Activated T-helper 17 cell treated with anti-CD3 and anti-CD28 coated beads, Interleukin-2, amount 50 U/mL, for 72 hours (primary cell): ENCODE results near the gene DALRD3. TPM values are rescaled to one million over a fixed set of nuclear protein-coding genes. Genes with fewer than 3 reads are reported as not detected.
A peak's percentile ranks its signal among the peaks of the same experiment; 100 is the strongest.
"Not testable (repeated sequence)": the region's sequence is repeated elsewhere in the genome, so short reads cannot be mapped to it uniquely, and the experiment has no call there.

ENCODE experiments used
- ATAC-seq: fragments of 150-1000 bp; cut with Tn5 transposase; replicated peaks from 2 replicates; pipeline ENCODE4 v1.10.0; 2021; ENCODE audit warnings: mild to moderate bottlenecking, moderate library complexity
- H3K27ac Mint-ChIP-seq: one replicate; pipeline ENCODE4 v1.8.0; 2022; ENCODE audit warnings: mixed read lengths
- H3K27me3 Mint-ChIP-seq: one replicate; pipeline ENCODE4 v1.8.0; 2022; ENCODE audit warnings: mixed read lengths
- H3K36me3 Mint-ChIP-seq: one replicate; pipeline ENCODE4 v1.8.0; 2022; ENCODE audit warnings: low read depth, mild to moderate bottlenecking, mixed read lengths
- H3K4me1 Mint-ChIP-seq: one replicate; pipeline ENCODE4 v1.8.0; 2022; ENCODE audit warnings: mixed read lengths
- H3K4me3 Mint-ChIP-seq: one replicate; pipeline ENCODE4 v1.8.0; 2022; ENCODE audit warnings: mild to moderate bottlenecking, mixed read lengths
- H3K9me3 Mint-ChIP-seq: one replicate; pipeline ENCODE4 v1.8.0; 2022; ENCODE audit warnings: mixed read lengths
- total RNA-seq, 2 donors: library from RNA; stranded (reverse); gene quantifications; one replicate each; pipeline ENCODE4 v1.2.3, GENCODE V29; 2022

DALRD3 gene
- total RNA-seq, 2 donors from 2014 or later = 20.9 to 21.2 TPM

GRCh38 chr3:49016414-49017228 is 1.8 kb downstream of the DALRD3 start:
- no peaks in the 10 kb centered on the region for H3K27me3 Mint-ChIP-seq
- no peaks in the 10 kb centered on the region for H3K9me3 Mint-ChIP-seq
- peak overlapping the region; percentile 90 for H3K4me3 Mint-ChIP-seq
- H3K27ac Mint-ChIP-seq = peak overlapping the region; percentile 68
- no peaks in the 10 kb centered on the region for H3K4me1 Mint-ChIP-seq
- peaks cover 44% of the 10 kb centered on the region for H3K36me3 Mint-ChIP-seq
- ATAC-seq = no peak

- no peak for ATAC-seq
- H3K4me3 Mint-ChIP-seq = peak overlapping the region; percentile 10
- H3K36me3 Mint-ChIP-seq = peaks cover 47% of the 10 kb centered on the region
- no peak overlapping the region for H3K27ac Mint-ChIP-seq
- H3K4me1 Mint-ChIP-seq = no peaks in the 10 kb centered on the region
- no peaks in the 10 kb centered on the region for H3K9me3 Mint-ChIP-seq
- H3K27me3 Mint-ChIP-seq = no peaks in the 10 kb centered on the region
Observed at GRCh38 chr3:49015765-49016164, 2.6 kb downstream of the DALRD3 start.

GRCh38 chr3:49015072-49015471 is 3.3 kb downstream of the DALRD3 start:
- Mint-ChIP-seq H3K27ac (no peak overlapping the region), H3K4me1 (no peaks in the 10 kb centered on the region), H3K36me3 (peaks cover 54% of the 10 kb centered on the region), H3K9me3 (no peaks in the 10 kb centered on the region), H3K4me3 (no peak overlapping the region), H3K27me3 (no peaks in the 10 kb centered on the region)
- ATAC-seq = no peak

- Mint-ChIP-seq H3K9me3 (no peaks in the 10 kb centered on the region), H3K27ac (no peak overlapping the region), H3K4me1 (peaks cover 5% of the 10 kb centered on the region), H3K27me3 (no peaks in the 10 kb centered on the region), H3K36me3 (peaks cover 64% of the 10 kb centered on the region), H3K4me3 (no peak overlapping the region)
- peak; percentile 27 for ATAC-seq
Observed at GRCh38 chr3:49013738-49014660, 4.4 kb downstream of the DALRD3 start.

- Mint-ChIP-seq H3K36me3 (peaks cover 71% of the 10 kb centered on the region), H3K9me3 (no peaks in the 10 kb centered on the region), H3K4me1 (peaks cover 10% of the 10 kb centered on the region), H3K27me3 (no peaks in the 10 kb centered on the region), H3K27ac (no peak overlapping the region), H3K4me3 (no peak overlapping the region)
- ATAC-seq = no peak
Observed at GRCh38 chr3:49013113-49013737, 5.2 kb downstream of the DALRD3 start.

GRCh38 chr3:49012441-49013017 is 5.9 kb downstream of the DALRD3 start:
- H3K27me3 Mint-ChIP-seq = no peaks in the 10 kb centered on the region

GRCh38 chr3:49009396-49009795 is 9.0 kb downstream of the DALRD3 start:
- Mint-ChIP-seq H3K36me3 (peaks cover 67% of the 10 kb centered on the region), H3K27me3 (no peaks in the 10 kb centered on the region), H3K27ac (peak overlapping the region; percentile 97), H3K4me1 (peaks cover 15% of the 10 kb centered on the region), H3K9me3 (no peaks in the 10 kb centered on the region), H3K4me3 (peak overlapping the region; percentile 94)
- ATAC-seq = no peak

More at GRCh38 chr3:49012441-49013017, 5.9 kb downstream of the DALRD3 start:
- peaks cover 78% of the 10 kb centered on the region for H3K36me3 Mint-ChIP-seq
- no peak overlapping the region for H3K27ac Mint-ChIP-seq
- H3K4me3 Mint-ChIP-seq = no peak overlapping the region
- no peak for ATAC-seq
- peaks cover 15% of the 10 kb centered on the region for H3K4me1 Mint-ChIP-seq
- no peaks in the 10 kb centered on the region for H3K9me3 Mint-ChIP-seq

GRCh38 chr3:49008627-49009026 is 9.8 kb downstream of the DALRD3 start:
- ATAC-seq, H3K9me3 Mint-ChIP-seq, H3K27me3 Mint-ChIP-seq: not testable (repeated sequence)
- Mint-ChIP-seq H3K27ac (peak overlapping the region; percentile 97), H3K36me3 (peaks cover 60% of the 10 kb centered on the region), H3K4me1 (peaks cover 15% of the 10 kb centered on the region), H3K4me3 (peak overlapping the region; percentile 94)

GRCh38 chr3:49007771-49008528 is 10.4 kb downstream of the DALRD3 start:
- peak overlapping the region; percentile 97 for H3K27ac Mint-ChIP-seq

GRCh38 chr3:49007068-49007770 is 11.2 kb downstream of the DALRD3 start, which contains the start of gene WDR6:
Gene WDR6, plus strand, starts transcription at chr3:49007391. Its CDS starts 41 bp downstream, at chr3:49007432.
- H3K4me3 Mint-ChIP-seq = peak within 1 kb of the TSS; percentile 94
- peak within 1 kb of the TSS; percentile 97 for H3K27ac Mint-ChIP-seq
- H3K4me1 Mint-ChIP-seq = peaks cover 15% of the 10 kb centered on the region
- peaks cover 53% of the 10 kb centered on the region for H3K36me3 Mint-ChIP-seq
- no peaks in the 10 kb centered on the region for H3K27me3 Mint-ChIP-seq
- peak; percentile 91 for ATAC-seq
- H3K9me3 Mint-ChIP-seq = no peaks in the 10 kb centered on the region

More at GRCh38 chr3:49007771-49008528, 10.4 kb downstream of the DALRD3 start:
- peaks cover 56% of the 10 kb centered on the region for H3K36me3 Mint-ChIP-seq
- peak overlapping the region; percentile 94 for H3K4me3 Mint-ChIP-seq
- H3K4me1 Mint-ChIP-seq = peaks cover 15% of the 10 kb centered on the region
- no peaks in the 10 kb centered on the region for H3K9me3 Mint-ChIP-seq
- no peaks in the 10 kb centered on the region for H3K27me3 Mint-ChIP-seq
- peak; percentile 68 for ATAC-seq

GRCh38 chr3:49006408-49007067 is 11.8 kb downstream of the DALRD3 start:
- no peak for ATAC-seq
- peaks cover 46% of the 10 kb centered on the region for H3K36me3 Mint-ChIP-seq
- H3K27ac Mint-ChIP-seq = peak overlapping the region; percentile 97
- H3K9me3 Mint-ChIP-seq = no peaks in the 10 kb centered on the region
- no peaks in the 10 kb centered on the region for H3K27me3 Mint-ChIP-seq
- peak overlapping the region; percentile 94 for H3K4me3 Mint-ChIP-seq
- peaks cover 15% of the 10 kb centered on the region for H3K4me1 Mint-ChIP-seq

- no peaks in the 10 kb centered on the region for H3K27me3 Mint-ChIP-seq
- H3K4me1 Mint-ChIP-seq = peaks cover 15% of the 10 kb centered on the region
- H3K4me3 Mint-ChIP-seq = peak overlapping the region; percentile 94
- no peaks in the 10 kb centered on the region for H3K9me3 Mint-ChIP-seq
- H3K36me3 Mint-ChIP-seq = peaks cover 40% of the 10 kb centered on the region
- ATAC-seq = no peak
- no peak overlapping the region for H3K27ac Mint-ChIP-seq
Observed at GRCh38 chr3:49005998-49006397, 12.4 kb downstream of the DALRD3 start.
